ENCODE results near the gene CARD14. TPM values are rescaled to one million over a fixed set of nuclear protein-coding genes. Genes with fewer than 3 reads are reported as not detected.
"Not testable (repeated sequence)": the region's sequence is repeated elsewhere in the genome, so short reads cannot be mapped to it uniquely, and the experiment has no call there.

CARD14 gene
- polyA plus RNA-seq, 12 donors, result 0.31 to 4.5 (median 0.88) TPM; not detected in 2

DNA sequence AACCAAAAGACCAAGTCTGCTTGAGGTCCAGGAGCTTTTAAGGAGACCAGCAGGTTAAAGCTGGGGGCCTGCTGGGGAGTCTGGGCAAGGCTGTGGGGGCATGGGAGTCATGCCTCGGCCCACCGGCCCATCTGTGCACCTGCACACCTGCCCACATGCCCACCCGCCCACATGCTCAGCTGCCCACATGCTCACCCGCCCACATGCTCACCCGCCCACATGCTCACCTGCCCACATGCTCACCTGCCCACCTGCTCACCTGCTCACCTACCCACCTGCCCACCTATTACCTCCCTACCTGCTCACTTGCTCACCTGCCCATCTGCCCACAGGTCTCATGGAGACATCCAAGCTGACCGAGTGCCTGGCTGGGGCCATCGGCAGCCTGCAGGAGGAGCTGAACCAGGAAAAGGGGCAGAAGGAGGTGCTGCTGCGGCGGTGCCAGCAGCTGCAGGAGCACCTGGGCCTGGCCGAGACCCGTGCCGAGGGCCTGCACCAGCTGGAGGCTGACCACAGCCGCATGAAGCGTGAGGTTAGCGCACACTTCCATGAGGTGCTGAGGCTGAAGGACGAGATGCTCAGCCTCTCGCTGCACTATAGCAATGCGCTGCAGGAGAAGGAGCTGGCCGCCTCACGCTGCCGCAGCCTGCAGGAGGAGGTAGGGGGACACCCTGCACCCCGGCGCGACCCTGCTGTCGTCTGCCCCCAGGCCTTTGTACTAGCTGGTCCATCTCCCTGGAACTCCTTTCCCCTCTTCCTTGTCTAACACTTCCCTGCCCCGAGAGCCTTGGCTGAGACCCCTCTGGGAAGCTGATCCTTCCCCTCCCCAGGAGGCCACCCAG, 14.0 kb downstream of the CARD14 start:
- no peak for DNase-seq

GRCh38 chr17:80184423-80184714, 14.5 kb downstream of the CARD14 start:
- no peak for DNase-seq

DNA sequence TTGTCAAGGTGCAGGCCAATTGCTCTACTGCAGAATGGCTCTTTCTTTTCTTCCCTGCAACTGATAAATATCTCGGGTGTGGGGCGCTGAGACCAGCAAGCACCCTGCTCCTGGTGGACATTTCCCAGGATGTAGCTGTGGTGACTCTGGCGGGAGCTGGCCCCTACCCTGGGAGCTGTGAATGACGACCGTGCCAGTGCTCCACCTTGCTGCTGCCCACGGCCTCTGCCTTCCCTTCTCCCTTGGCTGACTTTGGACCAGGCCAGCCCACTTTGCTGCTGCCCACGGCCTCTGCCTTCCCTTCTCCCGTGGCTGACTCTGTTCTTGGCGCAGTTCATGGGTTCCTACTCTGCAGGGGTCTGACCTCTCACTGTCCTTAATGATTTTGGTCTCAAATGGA, 16.1 kb downstream of the CARD14 start:
- no peak for DNase-seq

DNA sequence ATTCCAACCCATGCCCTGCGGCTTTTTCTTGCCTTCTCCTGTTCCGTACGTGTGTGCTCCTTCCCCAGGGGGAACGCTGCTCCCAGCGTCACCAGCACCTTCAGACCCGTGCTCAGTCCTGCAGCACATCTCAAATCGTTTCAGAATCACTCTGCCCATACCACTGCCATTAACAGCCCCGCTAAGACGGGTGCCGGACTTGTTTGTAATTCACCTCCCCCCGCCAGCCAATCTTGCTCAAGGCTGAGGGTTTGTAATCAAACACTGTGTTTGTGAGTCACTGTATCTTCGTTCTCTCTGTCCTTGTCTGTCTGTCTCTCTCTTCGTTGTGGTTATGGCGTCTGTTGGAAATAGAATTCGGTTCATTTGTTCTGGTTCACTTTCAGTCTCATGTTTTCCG, 17.3 kb downstream of the CARD14 start:
- no peak for DNase-seq

GRCh38 chr17:80187515-80187941, 17.7 kb downstream of the CARD14 start:
- DNase-seq, result peak; percentile 49

GRCh38 chr17:80189611-80190010, 19.8 kb downstream of the CARD14 start:
- no peak for DNase-seq

DNA sequence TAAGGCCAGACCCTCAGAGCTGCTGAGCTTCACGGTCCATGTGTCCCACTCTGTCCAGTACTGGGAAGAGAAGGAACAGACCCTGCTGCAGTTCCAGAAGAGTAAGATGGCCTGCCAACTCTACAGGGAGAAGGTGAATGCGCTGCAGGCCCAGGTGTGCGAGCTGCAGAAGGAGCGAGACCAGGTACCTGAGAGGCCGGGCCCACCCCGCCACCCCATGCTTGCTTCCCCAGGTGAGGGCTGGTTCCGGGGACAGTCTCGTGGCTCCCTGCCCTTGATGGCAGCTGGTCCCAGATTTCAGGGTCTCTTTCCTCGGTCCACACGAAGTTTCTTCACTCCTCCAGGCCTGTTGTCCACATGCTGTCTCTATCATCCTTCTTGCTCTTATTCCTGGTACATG, 20.9 kb downstream of the CARD14 start:
- DNase-seq, result no peak

GRCh38 chr17:80191192-80191591, 21.4 kb downstream of the CARD14 start:
- no peak for DNase-seq

DNA sequence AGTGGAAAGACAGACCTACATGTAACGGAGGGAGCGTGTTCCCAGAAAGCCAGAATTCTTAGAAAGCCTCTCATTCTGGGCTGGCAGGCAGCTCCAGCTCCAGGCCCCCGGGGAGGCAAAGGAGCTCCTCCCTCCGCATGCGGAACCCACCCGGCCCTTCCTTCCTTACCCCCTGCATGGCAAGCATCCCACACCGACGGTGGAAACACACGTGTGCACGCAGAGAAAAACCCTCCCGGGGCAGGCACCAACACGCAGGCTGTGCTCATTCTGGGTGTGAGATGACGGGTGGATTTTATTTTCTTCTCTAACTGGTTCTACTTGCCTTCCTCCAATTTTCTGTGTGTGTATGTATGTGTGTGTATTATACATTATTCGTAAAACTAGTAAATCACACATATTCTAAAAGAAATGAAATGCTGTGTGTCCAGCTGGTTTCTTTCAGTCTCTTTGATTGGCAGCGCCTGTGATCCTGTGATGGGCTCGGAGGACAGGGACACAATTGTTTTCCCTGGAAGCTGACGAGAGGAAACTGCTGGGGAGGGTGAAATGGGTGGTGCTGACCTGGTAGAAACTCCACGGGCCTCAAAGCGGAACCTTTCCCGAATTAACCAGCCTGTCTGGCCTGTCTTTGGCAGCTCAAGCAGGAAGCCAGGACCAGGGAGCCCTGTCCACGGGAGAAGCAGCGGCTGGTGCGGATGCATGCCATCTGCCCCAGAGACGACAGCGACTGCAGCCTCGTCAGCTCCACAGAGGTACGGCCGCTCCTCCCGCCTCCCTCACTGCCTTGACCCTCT, 22.2 kb downstream of the CARD14 start:
- peak; percentile 25 for DNase-seq

- DNase-seq, result no peak
Measured at GRCh38 chr17:80195141-80195540, 25.3 kb downstream of the CARD14 start.

DNA sequence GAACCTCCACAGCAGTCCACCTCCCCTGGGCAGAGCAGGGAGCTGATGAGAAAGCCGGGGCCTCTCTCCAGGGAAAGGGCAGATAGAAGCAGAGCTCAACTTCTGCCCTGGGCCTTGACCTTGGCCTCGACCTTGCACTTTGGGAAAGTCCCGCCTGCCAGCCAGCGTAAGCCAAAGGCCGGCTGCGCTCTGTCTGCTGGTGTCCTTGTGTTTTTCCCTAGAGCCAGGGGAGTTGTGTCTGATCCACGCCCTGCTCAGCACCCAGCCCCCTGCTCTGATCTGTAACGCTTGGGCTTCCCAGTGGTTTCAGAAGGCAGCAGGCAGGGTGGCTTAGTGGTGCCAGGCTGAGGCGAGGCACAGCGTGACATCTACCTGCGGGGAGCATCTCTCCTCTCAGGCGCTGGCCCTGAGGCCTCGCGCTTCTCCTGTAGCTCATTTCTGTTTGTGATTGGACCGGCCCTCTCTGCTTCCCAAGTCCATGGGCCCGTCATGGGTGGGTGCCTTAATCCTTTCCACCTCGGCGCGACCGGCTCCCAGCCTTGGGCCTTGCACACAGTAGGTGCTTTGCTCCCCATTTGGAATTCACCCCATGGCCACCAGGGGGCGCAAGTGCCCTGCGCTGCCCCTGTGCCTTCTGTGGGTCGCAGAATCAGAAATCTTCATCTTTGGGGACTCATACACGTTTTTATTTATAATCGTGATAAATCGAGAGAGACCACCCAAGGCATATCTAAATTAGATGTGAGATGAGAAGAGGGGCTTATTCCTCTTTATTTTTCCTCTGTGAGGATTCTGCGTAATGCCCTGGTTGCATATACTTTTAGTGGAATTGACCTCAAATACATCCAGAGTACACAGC, 26.1 kb downstream of the CARD14 start:
- no peak for DNase-seq

GRCh38 chr17:80196652-80197051, 26.8 kb downstream of the CARD14 start:
- no peak for DNase-seq

- no peak for DNase-seq
Measured at GRCh38 chr17:80198144-80198661, 28.4 kb downstream of the CARD14 start.

GRCh38 chr17:80199295-80199694, 29.5 kb downstream of the CARD14 start:
- DNase-seq, result not testable (repeated sequence)

GRCh38 chr17:80201446-80201845, 31.6 kb downstream of the CARD14 start:
- DNase-seq, result no peak

DNA sequence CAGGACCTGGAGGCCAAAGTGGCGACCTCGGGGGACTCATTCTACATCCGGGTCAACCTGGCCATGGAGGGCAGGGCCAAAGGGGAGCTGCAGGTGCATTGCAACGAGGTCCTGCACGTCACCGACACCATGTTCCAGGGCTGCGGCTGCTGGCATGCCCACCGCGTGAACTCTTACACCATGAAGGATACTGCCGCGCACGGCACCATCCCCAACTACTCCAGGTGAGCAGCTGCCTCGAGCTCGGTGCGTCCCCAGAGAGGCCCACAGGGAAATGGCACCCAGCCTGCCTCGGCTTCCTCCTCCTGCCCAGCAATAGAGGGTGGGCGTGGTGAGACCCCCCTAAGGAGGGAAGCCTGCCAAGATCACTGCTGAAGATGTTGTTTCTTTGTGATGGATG, 32.4 kb downstream of the CARD14 start:
- DNase-seq, result no peak

DNA sequence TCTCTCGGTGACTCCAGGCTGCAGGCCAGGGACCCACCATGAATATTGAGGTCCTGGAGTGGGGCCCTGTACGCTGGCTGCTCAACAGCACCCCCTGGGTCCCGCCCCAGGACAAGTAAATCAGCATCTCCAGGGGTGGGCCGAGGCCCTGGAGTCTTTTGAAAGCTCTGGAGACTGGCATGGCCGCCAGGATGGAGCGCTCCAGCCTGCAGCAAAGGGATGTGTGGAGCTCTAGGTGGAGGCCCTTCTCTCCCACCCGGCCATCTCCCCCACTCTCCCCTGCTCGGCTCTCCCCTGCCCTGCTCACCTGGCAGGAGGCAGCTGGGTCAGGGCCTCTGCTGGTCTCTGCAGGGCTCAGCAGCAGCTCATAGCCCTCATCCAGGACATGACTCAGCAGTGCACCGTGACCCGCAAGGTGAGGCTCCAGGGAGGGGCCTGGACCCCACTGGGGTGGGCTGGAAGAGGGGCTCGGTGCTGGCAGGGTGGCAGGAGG, 33.7 kb downstream of the CARD14 start:
- DNase-seq, result no peak

DNA sequence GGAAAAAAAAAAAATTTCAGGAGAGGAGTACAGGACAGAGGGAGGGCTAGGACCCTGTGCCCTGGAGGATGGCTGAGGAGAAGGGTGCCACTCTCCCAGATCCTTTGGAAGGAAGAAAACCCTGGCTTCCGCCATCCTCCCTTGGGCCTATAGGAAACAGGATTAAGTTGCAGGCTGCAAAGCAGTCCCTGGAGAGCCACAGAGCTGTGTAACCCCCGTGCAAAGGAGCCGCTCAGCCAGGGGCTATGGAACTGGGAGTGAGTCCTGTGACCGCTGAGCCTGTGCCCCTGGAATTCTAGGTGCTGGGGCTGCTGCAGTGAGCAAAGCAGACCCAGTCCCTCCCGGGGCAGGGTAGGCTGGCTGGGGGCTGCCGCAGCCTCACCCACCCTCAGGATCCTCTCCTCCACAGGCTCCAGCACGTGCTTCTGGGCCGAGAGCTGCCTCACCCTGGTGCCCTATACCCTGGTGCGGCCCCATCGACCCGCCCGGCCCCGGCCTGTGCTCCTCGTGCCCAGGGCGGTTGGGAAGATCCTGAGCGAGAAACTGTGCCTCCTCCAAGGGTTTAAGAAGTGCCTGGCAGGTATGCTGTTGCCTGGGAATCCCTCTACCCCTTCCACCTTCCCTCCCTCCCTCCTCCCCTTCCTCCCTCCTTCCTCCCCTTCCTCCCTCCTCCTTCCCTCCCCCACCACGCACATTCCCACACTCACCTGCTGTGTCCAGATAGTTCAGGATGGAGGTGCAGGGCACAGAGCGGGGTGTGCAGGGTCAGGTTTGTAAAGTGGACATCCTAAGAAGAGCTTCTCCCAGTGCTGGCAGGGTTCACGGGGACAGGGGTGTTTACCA, 35.0 kb downstream of the CARD14 start:
- no peak for DNase-seq

GRCh38 chr17:80205811-80206210, 36.0 kb downstream of the CARD14 start:
- DNase-seq, result no peak

- DNase-seq, result no peak
Measured at GRCh38 chr17:80208050-80208449, 38.2 kb downstream of the CARD14 start.

DNA sequence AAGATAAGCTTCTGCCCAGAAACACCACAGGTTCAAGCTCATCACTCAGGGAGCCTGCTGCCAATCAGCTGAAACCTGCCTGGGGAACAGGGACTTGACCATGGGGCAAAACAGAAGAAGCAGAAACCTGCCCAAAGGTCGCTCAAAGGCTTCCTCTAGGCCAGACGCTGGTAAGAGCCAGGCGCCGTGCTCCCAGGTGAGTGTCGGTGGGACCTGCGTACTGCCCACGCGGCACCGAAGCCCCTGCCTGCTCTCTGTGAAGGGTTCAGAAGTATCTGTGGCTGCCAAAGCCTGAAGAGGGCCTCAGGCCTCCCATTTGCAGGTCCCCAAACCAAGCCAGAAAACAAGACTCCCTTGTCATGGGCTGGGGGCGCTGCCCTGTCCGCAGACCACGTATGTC, 39.9 kb downstream of the CARD14 start:
- no peak for DNase-seq

Data from muscle of arm (tissue), 12 donors.